H1 (cell line): ENCODE measurements around the gene FCRL2.

ENCODE experiments used
- CTCF ChIP-seq, 3 experiments: IDR thresholded peaks; 1 replicate in 2 of 3; 2 replicates in 1 of 3; pipeline versions ENCODE4 v1.5.1 to v1.6.1; 2011; ENCODE audit warnings: low read length in 3 of 3, mild to moderate bottlenecking in 3 of 3, inconsistent platforms in 2 of 3, low read depth in 1 of 3, moderate library complexity in 1 of 3; ENCODE audit not compliant: insufficient read depth in 1 of 3; ENCODE audit errors: control extremely low read depth in 1 of 3
- POLR2A ChIP-seq, 2 experiments: IDR thresholded peaks; 1 replicate in 1 of 2; 2 replicates in 1 of 2; pipeline ENCODE4 v1.6.1; 2011; ENCODE audit warnings: low read depth in 2 of 2, low read length in 2 of 2, mild to moderate bottlenecking in 2 of 2; ENCODE audit errors: control extremely low read depth in 1 of 2
- SUZ12 ChIP-seq: fragments of 200-600 bp; sonication (generic); IDR thresholded peaks from 2 replicates; pipeline ENCODE4 v1.6.1; 2012; ENCODE audit warnings: mild to moderate bottlenecking, inconsistent platforms, low read length, moderate library complexity, mixed read lengths

- no peak for TF ChIP-seq CTCF (IDR thresholded peaks at IDR 0.05; ENCODE audit: control extremely low read depth in 1 of 3, insufficient read depth in 1 of 3, low read depth in 1 of 3, low read length in 3 of 3)
- no peak for TF ChIP-seq SUZ12
- TF ChIP-seq POLR2A (IDR thresholded peaks at IDR 0.05; ENCODE audit: control extremely low read depth in 1 of 2, low read depth in 2 of 2, low read length in 2 of 2), result no peak
Measured at GRCh38 chr1:157748262-157748817, 28.6 kb downstream of the FCRL2 start.
